Measurements from ENCODE around the gene PCCA.

- TF ChIP-seq POLR2A (IDR thresholded peaks at IDR 0.05) = no peak
- TF ChIP-seq CTCF (IDR thresholded peaks at IDR 0.05) = no peak
- no peak for TF ChIP-seq POLR2AphosphoS5 (IDR thresholded peaks at IDR 0.05; ENCODE audit: insufficient read depth in 1 of 2, low read depth in 1 of 2)
Measured at GRCh38 chr13:100097821-100098220, 8.9 kb downstream of the PCCA start.

Measured in vagina (tissue), 2 donors.